Activated T-cell treated with anti-CD3 and anti-CD28 coated beads, Interleukin-2, amount 50 U/mL, for 1 hour (primary cell): ENCODE results near the gene OSBPL10.
"Not testable (repeated sequence)": the region's sequence is repeated elsewhere in the genome, so short reads cannot be mapped to it uniquely, and the experiment has no call there.

ENCODE experiments used
- DNase-seq: peaks from one replicate; pipeline ENCODE4 v3.0.0-alpha.2; 2020

OSBPL10 gene

DNA sequence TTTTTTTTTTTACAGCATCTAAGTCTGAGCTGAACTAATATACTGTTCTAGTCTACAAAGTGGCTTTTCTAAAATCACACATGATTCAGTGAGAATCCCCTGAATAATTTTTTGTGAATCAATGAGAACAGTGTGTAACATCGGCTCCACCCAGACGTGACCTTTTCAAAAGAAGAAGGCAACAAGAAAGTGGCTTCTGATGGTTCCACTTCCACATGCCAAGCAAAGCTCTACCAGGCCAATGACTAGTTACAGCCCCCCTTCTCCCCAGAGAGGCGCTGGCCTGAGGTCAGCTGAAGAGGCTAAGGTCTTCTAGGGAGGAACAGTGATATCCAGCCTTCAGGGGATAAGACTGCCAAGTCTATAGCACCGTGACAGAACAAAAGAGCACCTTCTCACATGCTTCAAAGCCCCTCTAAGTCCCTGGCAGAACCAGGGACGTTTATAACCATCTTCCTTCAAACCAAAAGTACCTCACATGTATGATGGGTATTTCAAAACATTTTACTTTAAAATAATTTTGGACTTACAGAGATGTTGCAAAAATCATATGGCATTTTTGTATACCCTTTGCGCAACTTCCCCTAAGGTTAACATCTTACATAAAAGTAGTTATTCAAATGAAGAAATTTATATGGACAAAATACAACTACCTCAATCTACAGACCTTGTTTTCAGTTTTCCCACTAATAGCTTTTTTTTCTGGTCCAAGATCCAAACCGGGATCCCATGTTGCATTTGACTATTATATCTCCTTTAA, 177.9 kb downstream of the OSBPL10 start:
- DNase-seq = no peak

- DNase-seq = no peak
These were observed 180.6 kb downstream of the OSBPL10 start for GRCh38 chr3:31800436-31800835.

DNA sequence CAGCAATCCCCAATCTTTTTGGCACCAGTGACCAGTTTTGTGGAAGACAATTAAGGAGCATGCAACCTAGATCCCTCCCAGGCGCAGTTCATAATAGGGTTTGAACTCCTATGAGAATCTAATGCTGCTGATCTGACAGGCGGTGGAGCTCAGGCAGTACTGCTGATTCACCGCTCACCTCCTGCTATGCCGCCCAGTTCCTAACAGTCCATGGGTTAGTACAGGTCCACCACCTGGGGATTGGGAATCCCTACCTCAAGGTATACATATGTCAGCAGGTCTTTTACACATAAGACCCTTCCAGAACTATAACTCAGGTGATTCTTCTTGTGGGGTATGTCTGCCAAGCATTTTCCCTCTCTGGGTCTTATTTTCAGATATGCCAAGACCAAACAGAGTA, 182.2 kb downstream of the OSBPL10 start:
- DNase-seq = no peak

DNA sequence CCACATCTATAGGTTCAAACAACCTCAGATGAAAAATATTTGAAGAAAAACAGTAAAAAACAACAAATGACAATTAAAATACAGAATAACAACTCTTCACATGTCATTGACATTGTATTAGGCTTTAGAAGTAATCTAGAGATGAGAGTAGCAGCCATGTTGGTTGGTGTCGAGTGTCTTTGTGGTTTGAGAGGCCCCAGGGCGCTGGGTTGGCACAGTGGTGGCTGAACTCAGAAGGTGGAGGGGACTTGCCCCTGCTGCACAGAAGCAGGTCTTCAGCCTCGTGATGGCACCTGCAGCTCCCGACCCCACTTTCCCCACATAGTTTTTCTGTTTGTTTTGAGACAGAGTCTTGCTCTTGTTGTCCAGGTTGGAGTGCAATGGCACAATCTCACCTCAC, 187.2 kb downstream of the OSBPL10 start:
- DNase-seq = no peak

DNA sequence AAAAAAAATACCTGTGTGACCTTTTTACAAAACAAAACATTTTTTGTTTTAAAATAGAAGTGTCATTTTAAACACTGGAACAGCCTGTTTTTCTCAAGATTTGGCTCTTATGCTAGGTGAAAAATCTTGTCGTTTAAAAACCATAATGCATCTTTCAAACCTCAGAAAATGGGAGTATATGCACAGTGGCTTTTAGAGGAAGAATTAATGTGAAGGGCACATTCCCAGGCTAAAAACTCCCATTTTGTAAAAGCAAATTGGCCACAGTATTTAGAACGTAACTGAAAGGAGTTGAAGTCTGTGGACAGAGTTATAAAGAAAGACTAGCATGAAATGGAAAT, 190.0 kb downstream of the OSBPL10 start:
- DNase-seq = no peak

GRCh38 chr3:31790193-31791089, 190.6 kb downstream of the OSBPL10 start:
- DNase-seq = no peak

DNA sequence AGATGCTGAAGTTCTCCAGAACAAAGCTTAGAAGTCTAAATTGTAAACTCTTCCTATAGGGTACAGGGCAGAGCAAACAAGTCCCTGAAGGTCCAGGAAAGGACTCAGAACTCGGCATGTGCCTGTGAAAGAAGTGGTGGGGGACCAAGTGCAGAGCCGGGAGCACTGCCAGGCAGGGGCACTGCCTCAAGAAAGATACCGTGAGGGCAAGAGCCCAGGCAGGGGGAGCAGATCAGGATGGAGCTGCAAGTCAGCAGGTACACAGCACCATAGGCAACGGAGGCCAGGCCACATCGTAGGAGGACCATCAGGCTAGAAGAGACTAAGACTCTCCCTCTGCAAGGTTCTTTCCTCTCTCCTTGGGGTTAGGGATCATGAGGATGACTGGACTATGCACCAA, 191.6 kb downstream of the OSBPL10 start:
- DNase-seq = no peak

DNA sequence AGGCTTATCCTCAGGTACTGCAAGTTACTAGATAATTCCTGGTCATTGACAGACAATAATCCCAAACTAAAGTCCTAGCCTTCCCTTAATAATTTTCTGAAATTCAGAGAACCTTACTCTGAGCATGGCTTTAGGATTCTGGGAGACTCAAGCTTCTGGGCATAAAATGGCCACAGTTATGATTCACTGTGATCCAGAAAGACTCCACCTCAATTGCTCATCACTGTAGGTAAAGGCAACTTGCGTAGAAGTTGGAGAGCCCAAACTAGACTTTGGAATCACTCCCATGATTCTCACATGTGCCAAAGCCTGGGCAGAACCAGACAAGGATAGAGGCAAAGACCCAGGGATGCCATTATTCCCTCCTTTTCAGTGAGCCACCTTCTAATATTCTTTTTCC, 195.3 kb downstream of the OSBPL10 start:
- DNase-seq = no peak

DNA sequence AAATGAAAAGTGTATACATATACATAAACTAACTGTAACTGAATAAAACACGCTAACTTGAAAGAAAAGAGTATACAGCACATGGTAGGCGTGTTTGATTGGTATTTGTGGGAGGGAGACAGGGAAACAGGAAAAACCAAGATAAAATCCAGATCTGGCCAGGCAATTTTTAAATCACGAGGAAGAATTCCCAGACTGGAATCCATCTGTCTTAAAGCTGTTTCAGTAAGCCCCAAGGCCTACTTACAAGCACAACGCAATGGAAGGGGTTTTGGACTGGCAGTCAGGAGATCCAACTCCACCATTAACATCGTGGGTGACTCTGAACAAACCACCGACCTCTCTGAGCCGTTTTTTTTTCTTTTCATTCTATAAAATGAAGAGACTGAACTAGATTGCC, 195.8 kb downstream of the OSBPL10 start:
- no peak for DNase-seq

DNA sequence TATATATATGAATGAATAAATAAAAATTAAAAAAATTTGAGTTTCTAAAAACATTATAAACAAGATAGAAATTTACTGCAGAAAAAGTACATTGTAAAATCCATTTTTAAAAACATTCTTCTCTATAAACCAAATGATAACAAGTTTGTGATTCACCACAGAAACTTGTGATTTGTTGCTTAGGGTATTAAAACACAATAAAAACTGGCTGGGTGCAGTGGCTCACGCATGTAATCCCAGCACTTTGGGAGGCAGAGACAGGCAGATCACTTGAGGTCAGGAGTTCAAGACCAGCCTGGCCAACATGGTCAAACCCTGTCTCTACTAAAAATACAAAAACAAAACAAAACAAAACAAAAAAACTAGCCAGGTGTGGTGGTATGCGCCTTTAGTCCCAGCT, 197.2 kb downstream of the OSBPL10 start:
- not testable (repeated sequence) for DNase-seq

- DNase-seq = not testable (repeated sequence)
These were observed 198.8 kb downstream of the OSBPL10 start for GRCh38 chr3:31782306-31782705.

GRCh38 chr3:31779514-31779913, 201.5 kb downstream of the OSBPL10 start:
- DNase-seq = no peak

GRCh38 chr3:31777887-31778286, 203.2 kb downstream of the OSBPL10 start:
- no peak for DNase-seq

DNA sequence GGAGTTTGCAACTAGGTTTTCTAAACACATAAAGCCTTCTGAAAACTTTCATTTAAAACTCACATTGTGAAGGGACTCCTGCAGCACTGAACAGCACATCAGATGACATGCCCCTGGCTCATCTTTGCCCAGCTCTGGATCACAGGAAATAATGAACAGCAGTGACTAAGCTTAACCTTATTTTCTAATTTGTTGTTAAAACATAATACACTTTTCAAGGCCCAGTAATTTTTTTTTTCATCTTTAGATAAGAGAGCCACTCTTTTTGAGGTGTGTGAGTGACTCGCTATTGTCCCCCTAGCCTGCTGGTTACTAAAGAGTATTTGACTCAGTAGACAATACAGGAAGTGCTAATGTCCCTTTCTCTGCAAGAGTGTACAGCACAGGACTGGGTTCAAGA, 204.0 kb downstream of the OSBPL10 start:
- no peak for DNase-seq

- DNase-seq = no peak
These were observed 205.0 kb downstream of the OSBPL10 start for GRCh38 chr3:31776016-31776415.

- no peak for DNase-seq
These were observed 205.7 kb downstream of the OSBPL10 start for GRCh38 chr3:31775383-31775782.

- no peak for DNase-seq
These were observed 208.1 kb downstream of the OSBPL10 start for GRCh38 chr3:31772758-31773473.

DNA sequence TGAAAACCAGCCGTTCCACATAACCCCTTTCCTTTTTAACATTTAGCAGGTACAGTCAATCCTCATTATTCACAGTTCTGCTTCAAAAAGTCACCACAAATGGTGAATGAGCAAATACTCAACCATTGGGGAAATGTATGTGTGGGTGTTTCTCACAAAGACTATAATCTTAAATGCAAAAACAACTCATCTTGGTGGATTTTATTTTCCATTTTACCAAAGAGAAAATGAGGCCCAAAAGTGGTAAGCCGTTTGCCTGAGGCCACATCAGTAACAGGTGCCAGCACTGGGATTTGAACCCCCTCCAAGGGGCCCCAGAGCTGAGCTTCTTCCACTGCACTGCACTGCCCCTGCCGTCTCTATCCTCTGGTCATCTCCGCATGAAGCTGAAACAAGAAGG, 208.8 kb downstream of the OSBPL10 start:
- DNase-seq = no peak

- DNase-seq = no peak
These were observed 210.2 kb downstream of the OSBPL10 start for GRCh38 chr3:31770822-31771326.

GRCh38 chr3:31768479-31769125, 212.5 kb downstream of the OSBPL10 start:
- DNase-seq = peak; percentile 29

- no peak for DNase-seq
These were observed 213.1 kb downstream of the OSBPL10 start for GRCh38 chr3:31767920-31768319.

GRCh38 chr3:31766669-31767068, 214.4 kb downstream of the OSBPL10 start:
- no peak for DNase-seq

GRCh38 chr3:31765871-31766270, 215.2 kb downstream of the OSBPL10 start:
- DNase-seq = no peak
